Pulmonary artery endothelial cell (primary cell): ENCODE measurements around the gene ADAMTS17. TPM values are rescaled to one million over a fixed set of nuclear protein-coding genes. Genes with fewer than 3 reads are reported as not detected.

ENCODE experiments used
- DNase-seq: peaks from one replicate; pipeline ENCODE4 v3.0.0-alpha.2; 2011; ENCODE audit warnings: low read depth, low spot score
- total RNA-seq: library from RNA; depleted of rRNA; stranded (reverse); fragments of >200 nt; gene quantifications from 2 replicates; pipeline ENCODE4 v1.2.3, GENCODE V29; 2014

The ADAMTS17 gene
- total RNA-seq, 1 donor from 2014 or later: 0.13 TPM

DNA sequence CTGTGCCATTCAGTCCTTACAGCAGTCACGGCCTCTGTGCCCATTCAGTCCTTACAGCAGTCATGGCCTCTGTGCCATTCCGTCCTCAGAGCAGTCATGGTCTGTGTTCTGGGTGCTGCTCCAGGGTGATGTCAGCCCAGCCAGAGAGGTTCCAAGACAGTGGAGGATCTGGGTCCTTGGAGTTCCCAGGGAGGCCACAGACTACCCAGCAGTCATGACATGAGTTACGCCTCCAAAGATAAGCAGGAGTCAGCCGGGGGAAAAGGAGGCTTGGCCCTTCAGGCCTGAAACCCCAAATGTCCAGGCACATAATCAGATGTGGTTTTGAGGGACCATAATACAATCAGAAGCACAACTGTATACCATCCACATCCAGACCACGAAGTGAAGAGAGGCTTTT is 115.7 kb downstream of the ADAMTS17 start:
- no peak for DNase-seq

GRCh38 chr15:100224206-100225185 is 117.3 kb downstream of the ADAMTS17 start:
- no peak for DNase-seq

GRCh38 chr15:100222349-100222715 is 119.4 kb downstream of the ADAMTS17 start:
- no peak for DNase-seq

DNA sequence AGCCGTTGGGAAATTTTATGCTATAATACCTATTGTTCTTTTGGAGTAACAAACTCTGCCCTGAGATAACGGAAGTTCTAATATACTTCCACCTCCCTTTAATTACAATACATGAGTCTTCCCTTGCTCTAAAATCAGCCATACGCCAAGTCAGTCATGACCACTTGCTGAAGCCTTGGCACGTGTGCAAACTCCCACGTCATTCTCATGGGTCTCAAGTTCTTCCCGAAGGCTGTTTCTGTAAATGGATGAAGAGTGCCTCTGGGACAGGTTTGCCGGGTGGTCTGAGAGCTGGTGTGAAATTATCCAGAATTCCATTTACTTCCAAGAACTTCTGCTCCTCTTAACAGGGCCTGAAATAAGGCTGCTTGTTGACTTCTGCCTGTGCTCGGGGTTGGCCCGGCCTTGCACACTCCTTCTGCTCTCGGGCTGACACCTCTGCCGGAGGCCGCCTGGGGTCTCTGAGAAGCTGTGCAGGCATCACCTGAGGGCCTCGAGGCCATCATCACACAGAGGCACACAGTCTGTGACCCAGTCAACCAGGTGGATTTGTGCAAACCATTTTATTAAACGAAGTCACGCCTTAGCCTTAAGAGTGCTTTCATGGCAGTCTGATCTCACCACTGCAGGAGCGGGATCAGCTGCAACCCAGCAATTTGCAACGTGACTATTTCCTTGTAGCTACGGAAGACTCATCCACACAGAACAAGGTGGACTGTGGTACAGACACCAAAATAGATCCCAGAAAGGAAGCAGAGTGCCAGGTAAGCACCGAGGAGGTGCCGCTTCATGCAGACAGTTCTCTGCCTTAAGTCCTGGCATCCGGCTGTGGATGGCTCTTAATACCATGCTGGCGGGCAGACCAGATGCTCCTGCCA is 120.1 kb downstream of the ADAMTS17 start:
- no peak for DNase-seq

DNA sequence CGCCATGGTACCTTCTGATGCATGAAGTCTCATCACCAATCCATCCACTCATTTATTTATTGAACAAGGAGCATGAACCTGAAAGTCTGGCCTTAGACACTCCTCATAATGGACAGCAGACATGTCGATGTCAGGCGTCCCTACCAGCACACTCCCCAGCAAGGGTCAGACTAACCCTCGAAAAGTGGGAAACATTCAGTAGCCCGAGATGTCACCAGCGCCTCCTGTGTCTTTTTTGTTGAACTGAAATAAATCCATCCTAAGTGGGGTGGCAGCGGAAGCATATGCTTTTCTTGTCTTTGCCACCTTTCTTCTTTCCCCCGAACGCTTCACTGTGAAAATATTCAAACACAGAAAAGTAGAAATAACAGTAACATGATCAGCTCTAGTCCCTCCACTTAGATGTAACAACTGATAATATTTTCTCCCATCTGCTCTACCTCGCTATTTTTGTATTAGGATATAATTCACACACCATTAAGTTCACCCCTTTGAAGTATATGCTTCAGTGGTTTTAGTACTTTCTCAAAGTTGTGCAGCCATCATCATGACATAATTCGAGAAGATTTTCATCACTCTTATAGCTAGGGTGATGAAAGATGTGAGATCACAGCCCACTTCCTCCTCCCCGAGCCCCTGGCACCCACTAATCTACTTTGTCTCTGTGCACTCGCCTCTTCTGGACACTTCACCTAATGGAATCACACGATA is 121.6 kb downstream of the ADAMTS17 start:
- DNase-seq: no peak

DNA sequence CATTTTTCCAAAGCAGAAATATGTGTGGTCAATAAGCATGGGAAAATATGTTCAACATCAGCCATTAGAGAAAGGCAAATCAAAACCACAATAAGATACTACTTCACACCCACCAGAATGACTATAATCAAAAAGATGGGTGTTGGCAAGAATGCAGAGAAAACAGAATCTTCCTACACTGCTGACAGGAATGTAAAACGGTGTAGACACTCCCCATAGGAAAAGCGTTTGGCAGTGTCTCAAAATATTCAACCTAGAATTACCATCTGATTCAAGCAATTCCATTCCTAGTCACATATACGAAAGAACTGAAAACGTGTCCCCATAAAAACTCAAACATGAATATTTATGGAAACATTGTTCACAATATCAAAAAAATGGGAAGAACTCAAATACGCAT is 123.3 kb downstream of the ADAMTS17 start:
- no peak for DNase-seq

- DNase-seq: no peak
These were observed 125.6 kb downstream of the ADAMTS17 start for GRCh38 chr15:100216182-100216581.

GRCh38 chr15:100215843-100216169 is 126.0 kb downstream of the ADAMTS17 start:
- no peak for DNase-seq

GRCh38 chr15:100215031-100215842 is 126.5 kb downstream of the ADAMTS17 start:
- no peak for DNase-seq

GRCh38 chr15:100211855-100212850 is 129.6 kb downstream of the ADAMTS17 start:
- DNase-seq: no peak

- no peak for DNase-seq
These were observed 131.4 kb downstream of the ADAMTS17 start for GRCh38 chr15:100210338-100210737.

DNA sequence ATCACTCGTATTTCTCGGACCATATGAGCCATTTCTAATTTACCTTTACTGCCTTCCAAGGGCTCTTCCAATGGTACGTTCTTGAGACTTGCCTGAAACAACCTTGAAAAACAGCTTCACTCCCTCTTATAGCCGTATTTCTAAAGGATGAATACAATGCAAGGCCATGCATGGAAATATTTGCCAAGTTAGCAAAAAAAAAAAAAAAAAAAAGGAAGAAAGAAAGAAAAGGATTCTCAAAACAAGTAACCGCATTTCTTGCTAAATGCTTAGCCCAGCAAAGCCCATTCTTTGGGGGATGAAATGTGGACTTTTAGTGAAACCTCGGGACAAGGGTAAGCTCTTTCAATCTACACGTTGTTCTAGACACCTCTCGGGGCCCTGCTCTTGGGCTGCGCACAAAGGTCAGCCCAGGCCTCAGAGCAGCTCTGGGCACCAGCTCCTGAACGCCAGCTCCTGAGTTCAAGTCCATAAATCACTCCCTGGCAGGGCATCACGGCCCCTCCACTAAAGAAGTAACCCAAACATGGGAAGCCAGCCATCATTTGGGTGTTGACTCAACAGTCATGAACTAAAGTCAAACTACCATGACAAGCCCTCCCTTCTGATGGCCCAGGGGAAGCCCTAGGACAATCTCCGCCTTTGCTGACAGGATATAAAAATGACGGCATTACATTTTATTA is 132.7 kb downstream of the ADAMTS17 start:
- DNase-seq: no peak

DNA sequence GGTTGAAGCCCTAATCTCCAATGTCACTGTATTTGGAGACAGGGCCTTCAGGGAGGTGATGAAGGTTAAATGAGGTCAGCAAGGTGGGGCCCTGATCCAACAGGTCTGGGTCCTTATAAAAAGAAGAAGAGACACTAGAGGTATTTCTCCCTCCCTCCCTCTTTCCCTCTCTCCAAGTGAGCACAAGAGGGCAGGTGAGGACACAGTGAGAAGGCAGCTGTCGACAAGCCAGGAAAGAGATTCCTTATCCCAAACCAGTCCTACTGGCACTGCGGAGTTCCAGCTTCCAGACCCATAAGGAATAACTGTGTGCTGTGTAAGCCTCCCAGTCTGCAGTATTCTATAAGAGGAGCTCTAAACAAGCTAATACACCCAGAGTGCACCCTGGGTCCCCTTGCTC is 134.7 kb downstream of the ADAMTS17 start:
- no peak for DNase-seq

- no peak for DNase-seq
These were observed 135.1 kb downstream of the ADAMTS17 start for GRCh38 chr15:100206643-100207042.

- DNase-seq: no peak
These were observed 136.1 kb downstream of the ADAMTS17 start for GRCh38 chr15:100205549-100206295.

DNA sequence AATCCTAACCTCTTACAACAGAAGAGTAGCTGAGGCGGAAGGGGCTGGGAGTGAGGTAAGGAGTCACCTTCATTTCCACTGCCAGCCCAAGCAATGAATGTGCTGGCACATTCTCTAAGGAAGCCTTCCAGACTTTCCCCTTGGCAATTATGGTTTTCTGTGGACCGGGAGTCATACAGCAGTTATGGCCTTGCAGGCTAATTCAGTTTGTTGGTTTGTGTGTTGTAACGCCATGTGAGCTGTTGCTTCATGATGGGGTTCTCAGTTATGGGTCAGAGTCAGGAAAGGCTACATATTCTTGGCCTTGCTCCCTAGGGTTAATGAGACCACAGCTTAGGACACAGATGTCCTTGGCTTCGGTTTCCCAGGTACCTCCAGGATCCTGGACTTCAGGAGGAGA is 137.0 kb downstream of the ADAMTS17 start:
- no peak for DNase-seq

DNA sequence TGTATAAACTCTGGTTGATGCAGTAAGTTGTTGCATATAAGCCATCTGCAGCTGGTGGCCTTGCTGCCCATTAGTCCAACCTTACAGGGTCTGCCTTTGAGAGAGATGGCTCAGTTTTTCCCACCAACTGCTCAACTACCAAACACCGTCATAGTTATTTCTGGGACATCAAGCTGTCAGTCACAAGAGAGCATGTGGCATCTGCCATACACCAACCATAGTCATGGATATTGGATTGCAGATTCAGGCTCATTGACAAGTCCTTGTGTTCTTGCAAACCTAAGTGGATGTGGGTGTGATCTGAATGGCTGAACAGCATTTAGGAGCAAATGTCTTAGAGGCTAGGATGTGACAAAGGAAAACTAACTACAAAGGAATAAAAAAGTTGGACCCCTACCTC is 137.6 kb downstream of the ADAMTS17 start:
- no peak for DNase-seq

DNA sequence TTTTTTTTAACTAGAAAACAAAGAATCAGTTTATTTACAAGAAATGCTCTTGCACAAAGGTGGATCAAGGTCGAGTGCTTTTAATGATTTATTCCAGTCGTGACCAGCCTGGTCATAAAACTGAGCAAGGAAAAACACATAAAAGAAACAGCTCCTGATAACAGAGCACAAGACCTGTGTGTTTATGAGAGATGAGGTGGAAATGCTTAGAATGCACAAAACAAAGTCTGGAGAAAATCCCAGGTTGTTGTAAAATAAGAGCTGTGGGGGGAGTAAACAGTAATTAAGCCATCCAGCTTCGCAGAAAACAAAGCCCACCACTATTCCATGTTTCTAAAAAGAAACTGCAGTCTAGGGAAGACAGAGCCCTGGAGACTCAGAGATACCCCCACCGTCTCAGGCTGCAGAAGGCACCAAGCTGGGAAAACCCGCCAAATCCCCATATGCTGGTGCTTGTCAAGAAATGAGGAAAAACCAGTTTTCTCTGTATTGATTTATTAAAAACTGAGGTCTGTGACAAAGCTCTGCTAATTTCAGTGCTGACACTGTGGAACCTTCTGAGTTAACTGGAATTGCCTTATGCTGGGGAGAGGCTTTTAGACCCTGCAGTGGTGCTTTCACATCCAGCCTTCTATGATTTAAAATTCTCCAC is 139.3 kb downstream of the ADAMTS17 start:
- DNase-seq: no peak
